Astrocyte of the cerebellum (primary cell): ENCODE results near the gene SNX7.

Source experiments
- DNase-seq: peaks from one replicate; pipeline ENCODE4 v3.0.0-alpha.2; 2011; ENCODE audit warnings: low read depth
- H3K4me3 ChIP-seq: 2 replicates; pipeline ENCODE4 v1.5.1; 2011; ENCODE audit warnings: mild to moderate bottlenecking, low read depth, low read length, moderate library complexity
- CTCF ChIP-seq: IDR thresholded peaks from 2 replicates; pipeline ENCODE4 v1.5.1; 2012; ENCODE audit warnings: low read length, low read depth, moderate library complexity, mild to moderate bottlenecking; ENCODE audit errors: missing control alignments
- in situ Hi-C: cut with HindIII; loops from 2 replicates; pipeline ENCODE4 v1.10.0; 2017; ENCODE audit warnings: low sequenced_read_pairs

Gene SNX7

GRCh38 chr1:98741164-98741563 lies 79.6 kb downstream of the SNX7 start:
- in situ Hi-C loops: no loop called here
- H3K4me3 ChIP-seq: no peak overlapping the region
- DNase-seq: no peak
- TF ChIP-seq CTCF: no peak

- no peak overlapping the region for H3K4me3 ChIP-seq
- in situ Hi-C loops: no loop called here
- peak; percentile 14 for TF ChIP-seq CTCF
- peak; percentile 3 for DNase-seq
These were observed 87.7 kb downstream of the SNX7 start for GRCh38 chr1:98749152-98749756.

GRCh38 chr1:98754176-98754575 lies 92.7 kb downstream of the SNX7 start:
- DNase-seq: no peak
- no peak overlapping the region for H3K4me3 ChIP-seq
- in situ Hi-C loops: no loop called here
- no peak for TF ChIP-seq CTCF

GRCh38 chr1:98761219-98761865 lies 99.8 kb downstream of the SNX7 start:
- H3K4me3 ChIP-seq: no peak overlapping the region
- no peak for TF ChIP-seq CTCF
- no peak for DNase-seq
- in situ Hi-C loops: no loop called here

- no peak overlapping the region for H3K4me3 ChIP-seq
- no peak for DNase-seq
- TF ChIP-seq CTCF: no peak
- in situ Hi-C loops: no loop called here
These were observed 102.1 kb downstream of the SNX7 start for GRCh38 chr1:98763488-98764150.

- DNase-seq: no peak
- no peak overlapping the region for H3K4me3 ChIP-seq
- in situ Hi-C loops: no loop called here
- TF ChIP-seq CTCF: no peak
These were observed 103.0 kb downstream of the SNX7 start for GRCh38 chr1:98764485-98764884.
